ENCODE results near the gene CEP57.

CEP57 gene

DNA sequence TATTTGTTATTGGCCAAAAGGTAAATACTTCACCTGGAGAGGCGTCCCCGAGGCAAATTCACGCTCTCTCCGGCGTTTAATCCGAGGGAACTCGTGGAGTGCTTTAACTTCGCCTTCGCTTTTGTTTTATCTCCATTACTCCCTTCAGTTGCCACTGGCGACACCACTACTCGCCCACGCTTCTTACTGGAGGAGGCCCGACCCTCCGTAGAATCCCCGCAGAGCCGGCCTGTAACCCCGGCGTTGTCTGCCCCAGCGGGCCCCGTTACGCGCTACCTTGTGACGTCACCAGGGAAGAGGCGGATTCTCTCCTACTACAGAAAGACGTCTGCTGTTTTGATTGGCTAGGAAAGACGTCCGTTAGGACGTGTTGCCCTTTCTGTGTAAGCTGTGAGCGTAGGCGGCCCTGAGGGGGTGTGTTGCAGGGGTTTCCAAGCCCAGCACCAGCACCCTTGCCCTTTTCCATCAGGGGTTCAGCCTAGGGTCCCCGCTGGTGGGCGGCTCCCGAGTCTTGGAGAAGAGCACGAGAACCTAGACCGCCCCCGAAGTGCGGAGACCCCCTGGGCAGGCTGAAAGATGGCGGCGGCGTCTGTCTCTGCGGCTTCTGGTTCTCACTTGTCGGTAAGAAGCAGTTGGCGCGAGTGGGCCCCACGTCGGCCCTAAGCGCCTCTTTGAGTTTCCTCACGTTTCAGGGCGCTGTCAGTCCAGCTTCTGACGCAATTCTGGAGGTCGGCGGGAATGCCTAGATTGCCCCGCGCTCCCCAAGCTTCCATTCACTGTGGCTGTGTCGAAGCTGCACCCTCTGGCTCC, at the start of gene CEP57:
CEP57 (plus strand) TSS at position 376 of the 810 bp plus-strand sequence; CDS start at position 577, 201 bp downstream.
- DNase-seq: peak; percentile 91

DNA sequence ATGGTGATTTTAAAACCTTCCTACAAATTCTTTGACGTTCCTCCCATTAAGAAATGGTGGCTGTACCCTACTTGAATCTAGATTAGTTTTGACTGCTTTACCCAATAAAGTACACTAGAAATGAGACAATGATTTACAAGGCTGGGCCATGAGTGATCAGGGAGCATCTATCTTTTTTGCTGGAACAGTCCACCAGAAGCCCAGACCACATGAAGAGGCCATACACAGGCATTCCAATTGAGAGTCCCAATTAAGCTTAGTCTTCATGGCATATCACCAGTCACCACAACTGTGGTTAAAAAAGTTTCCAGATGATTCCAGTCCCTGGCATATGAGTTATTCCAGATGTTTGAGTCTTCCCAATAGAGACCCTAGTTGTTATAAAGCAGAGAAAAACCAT, 40.2 kb upstream of the CEP57 start:
- no peak for DNase-seq

DNA sequence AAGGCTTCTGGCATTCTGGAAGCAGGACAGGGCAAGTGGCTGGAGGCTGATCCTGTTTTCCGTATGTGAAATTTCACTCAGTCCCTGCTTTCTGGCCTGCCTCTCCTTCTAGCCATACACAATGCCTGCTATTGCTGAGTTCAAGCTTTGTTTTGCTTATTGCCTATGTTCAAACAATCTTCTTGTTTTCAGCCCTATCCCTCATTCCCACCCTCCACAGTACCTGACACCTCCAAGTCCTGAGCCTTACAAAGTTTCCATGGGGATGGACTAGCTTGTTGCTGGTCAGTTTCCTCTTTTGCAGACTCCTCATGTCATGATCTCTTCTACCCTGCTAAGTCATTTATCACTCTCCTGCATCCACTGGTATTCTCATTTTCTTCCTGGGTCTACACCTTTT, 38.8 kb upstream of the CEP57 start:
- no peak for DNase-seq

DNA sequence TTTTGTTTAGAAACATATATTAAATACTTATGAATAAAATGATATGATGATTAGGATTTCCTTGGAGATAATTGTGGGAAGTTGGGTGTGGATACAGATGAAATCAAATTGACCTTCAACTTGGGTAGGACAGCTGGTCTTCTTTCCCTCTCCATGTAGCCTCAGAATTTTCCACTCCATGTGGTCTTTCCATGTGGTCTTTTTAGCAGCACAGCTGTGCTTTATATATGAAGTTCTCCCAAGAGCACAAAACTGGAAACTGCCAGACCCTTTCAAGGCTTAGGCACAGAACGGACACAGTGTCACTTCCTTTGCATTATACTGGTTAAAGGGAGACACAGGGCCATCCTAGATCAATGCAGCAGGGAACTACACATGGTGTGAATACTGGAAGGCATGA, 29.4 kb upstream of the CEP57 start:
- no peak for DNase-seq

DNA sequence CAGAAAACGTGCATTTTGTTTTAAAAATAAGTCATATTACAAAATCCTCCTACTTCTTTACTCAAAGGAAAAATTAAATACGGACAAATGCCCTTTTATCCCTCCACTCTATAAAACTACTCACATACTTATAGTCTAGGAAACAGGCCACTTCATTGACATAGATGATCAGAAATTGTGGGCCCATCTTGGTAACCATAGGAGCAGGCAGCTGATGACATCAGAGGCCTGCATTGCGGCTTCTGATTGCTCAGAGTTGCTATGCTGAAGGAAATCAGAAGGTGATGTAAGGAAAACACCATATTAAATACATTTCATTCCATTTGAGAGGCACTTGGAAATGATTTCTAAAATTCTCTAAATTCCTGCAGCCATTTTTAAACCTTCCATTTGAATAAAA, 27.8 kb upstream of the CEP57 start:
- no peak for DNase-seq

DNA sequence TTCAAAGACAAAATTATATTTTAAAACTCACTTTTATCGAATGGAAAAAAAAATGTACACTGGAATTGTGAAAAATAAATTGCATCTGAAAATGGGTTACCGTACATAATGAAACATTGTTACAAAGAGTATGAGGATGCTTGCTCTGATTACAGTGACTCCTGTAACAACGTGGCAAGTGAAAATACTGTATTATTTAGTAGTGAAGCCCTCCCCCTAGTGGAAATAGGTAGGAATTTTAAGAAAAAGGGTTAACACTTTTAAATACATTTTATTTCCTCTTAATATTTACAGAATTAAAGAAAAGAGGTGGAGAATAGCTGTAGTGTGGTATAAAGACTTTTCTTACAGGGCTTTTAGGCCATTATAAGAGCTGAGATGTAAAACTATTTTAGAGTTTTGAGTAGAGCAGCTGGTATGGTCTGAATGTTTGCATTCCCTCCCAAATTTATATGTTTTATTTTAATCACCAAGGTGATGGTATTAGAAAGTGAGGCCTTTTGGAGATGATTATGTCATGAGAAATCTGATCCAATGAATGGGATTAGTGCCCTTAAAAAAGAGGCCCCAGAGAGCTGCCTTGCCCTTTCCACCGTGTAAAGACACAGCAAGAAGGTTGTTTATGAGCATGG, 25.9 kb upstream of the CEP57 start:
- no peak for DNase-seq

DNA sequence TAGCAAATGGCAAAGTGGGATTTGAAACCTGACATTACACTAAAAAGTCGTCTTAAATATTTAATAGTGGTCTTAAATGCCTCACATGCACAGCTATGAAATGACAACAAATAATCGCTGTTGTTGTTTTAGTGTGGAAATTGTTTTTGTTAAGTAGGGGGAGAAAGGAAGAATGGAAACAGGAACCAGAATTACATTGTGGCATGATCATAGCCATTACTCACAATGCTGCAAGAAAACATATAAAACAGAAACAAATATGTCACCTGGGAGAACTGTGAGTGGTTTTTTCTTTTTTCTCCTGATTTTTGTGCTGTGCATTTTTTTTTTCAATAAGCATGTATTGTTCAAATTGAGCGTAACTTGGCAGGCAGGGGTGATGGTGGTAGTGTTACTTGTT, 23.6 kb upstream of the CEP57 start:
- DNase-seq: no peak

DNA sequence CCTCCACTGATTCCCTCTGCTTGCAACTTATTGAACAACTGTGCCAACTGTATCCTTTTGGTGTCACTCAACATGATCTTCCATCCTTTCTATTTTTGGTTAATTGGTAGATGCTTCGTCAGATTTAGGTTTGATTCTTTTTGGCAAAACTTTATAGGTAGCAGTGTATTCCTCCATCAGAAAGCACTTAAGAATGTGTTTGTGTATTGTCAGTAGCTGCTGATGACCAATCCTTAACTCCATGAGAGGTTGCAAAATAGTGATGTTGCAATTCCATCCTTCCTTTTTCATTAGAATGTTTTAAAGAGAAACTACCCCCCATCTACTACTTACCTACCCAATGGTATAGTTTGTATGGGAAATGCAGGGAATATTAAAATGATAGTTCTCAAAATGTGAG, 22.8 kb upstream of the CEP57 start:
- no peak for DNase-seq

DNA sequence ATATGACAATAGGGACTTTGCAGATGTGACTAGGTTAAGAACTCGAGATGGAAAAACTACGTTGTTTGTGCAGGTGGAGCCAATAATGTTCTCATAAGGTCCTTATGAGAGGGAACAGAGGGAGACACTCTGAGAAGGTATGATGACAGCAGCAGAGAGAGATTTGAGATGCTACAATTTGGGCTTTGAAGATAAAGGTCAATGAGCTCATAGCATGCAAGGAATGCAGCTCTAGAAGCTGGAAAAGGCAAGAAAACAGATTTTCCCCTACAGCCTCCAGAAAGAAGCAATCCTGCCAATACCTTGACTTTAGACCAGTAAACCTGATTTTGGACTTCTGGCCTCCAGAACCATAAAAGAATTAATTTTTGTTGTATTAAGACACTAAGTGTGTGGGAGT, 21.8 kb upstream of the CEP57 start:
- DNase-seq: no peak

DNA sequence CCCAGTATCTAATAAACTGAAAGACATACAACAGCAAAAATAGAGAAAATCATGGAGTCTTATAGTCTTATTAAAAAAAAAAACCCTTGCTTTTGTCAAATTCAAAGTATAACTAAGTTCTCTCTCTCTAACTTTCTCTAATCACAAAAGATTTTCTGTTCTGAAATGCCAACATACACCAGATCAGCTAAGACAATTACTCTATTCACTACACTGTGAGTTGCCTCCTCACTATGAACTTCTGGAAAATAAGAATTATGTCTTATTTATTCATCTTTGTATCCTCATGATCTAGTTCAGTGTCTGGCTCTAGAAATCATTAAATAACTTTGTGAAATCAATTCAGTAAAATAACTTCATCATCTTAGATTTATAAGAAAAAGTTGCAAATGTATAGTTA, 13.4 kb upstream of the CEP57 start:
- no peak for DNase-seq

DNA sequence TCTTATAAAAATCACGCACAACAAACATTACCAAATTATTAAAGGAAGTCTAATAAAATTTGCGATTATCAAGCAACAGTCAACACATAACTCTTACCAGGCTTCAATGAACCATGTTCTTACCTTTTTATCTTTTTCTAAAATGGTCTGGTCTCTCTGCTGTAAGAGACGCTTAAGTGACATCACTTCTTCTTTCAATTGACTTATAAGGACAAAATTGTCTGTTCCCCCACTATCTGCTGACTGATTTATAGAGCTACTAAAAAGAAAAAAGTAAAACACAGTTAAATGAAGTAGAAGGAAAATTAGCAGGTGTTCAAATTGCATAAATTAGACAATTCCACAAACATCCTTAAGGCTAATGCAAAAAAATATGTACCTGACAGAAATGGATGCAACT, 11.6 kb upstream of the CEP57 start:
- DNase-seq: no peak

DNA sequence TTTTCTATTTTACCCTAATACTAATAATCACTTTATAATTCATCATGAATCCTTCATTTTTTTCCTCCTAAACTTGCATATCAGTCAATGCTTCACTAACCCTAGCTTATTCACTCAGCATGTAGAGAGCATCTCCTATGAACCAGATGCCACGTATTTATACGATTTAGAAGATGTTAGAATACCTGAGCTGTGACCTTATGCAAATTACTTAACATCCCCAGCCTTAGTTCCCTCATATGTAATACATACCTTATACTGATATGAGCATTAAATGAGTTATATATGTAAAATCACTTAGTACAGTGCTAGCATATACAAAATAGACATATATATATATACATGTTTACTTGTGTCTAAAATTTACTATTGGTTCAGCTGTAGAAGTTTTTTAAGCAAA, 9.8 kb upstream of the CEP57 start:
- DNase-seq: no peak

DNA sequence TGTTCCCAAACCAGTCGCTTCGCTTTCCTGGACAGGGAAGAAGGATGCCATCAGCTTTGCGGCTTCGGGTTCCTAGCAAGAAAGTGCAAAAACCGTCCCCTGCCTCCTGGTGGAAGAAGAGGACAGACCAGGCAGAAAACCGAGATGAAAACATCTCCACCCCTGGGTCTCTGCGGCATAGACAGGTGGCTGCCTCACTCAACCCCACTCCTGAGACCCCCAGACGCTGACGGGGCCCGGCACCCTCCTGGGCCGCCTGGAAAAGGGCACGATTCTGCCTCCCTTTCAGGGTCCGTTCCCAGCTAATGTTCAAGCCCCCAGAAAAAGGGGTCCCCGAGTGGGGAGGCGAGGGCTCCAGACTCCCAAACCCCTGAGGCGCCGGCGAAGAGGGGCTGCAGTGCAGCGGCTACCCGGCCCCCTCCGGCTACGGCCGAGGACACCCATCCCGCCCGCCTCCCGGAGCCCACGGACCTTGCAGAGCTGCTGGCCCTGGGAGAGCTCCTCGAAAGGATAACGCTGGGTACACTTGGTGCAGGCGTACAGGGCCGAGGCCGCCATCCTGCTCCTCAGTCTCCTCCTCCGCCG, 1.3 kb upstream of the CEP57 start:
- DNase-seq: no peak

DNA sequence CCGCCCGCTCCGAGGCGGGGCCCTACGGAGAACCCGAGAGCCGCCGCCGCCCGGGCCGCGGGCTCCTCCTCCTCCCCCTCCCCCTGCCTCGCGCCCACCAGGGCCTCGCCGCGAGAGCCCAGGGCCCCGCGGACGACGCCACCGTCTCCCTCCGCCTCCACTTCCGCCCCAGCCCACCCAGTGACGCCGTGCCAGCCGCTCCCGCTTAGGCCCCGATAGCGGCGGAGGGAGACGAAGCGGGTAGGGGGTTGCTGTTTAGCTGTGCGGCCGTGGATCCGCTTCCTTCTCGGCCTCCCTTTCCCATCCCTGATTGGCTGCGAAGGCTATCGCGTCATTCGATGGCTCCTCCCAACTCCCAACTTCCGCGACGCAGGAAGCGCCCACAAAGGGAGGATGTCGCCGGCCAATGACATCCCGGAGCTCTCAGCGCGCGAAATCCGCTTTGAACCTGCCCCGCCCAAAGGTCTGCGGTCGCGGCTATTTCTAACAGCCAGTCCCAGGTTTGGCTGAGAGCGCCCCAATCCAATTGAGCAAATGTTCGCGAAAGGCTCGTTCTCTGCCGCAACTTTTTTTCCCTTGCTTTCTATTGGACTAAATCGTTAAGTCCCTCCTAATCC, 684 bp upstream of the CEP57 start, which contains the start of gene FAM76B:
FAM76B (minus strand) TSS at position 277 of the 617 bp plus-strand sequence. CDS start 304 bp downstream, outside the sequence.
- peak; percentile 94 for DNase-seq

DNA sequence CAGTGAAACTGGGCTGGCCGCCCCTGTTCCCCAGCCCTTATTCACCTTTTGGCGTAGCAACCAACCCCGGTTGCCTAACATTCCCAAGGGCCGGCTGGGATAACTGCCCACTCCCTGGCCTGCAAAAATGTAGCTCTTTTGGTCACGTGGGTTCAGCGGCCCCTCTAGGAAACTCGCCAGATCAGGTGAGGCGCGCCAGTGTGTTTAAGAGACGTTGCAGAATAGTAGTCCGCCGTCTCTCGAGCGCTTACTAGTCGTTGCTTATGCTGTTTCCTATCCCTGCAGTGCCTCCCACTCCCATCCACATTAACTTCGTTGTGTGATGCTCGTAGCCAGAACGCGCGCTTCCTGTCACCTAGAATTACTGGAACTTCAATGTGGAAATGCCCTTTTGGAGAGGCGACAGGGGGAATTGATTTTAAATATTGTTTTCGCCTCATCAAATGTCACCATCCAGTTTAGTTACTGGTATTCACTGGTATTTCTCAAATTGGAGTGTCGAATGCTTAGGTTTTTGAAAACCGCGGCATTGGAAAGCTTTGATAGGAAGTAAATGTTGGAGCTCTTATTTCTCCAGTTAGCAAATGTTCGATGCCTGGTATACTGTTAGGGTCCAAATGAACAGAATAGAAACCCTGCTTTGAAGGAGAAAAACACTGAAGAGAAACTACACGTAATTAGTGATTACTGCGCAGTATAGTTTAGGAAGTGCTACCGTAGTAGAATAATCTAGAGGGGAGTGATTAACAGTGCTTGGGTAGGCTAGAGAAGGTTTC, 823 bp downstream of the CEP57 start:
- DNase-seq: peak; percentile 17

DNA sequence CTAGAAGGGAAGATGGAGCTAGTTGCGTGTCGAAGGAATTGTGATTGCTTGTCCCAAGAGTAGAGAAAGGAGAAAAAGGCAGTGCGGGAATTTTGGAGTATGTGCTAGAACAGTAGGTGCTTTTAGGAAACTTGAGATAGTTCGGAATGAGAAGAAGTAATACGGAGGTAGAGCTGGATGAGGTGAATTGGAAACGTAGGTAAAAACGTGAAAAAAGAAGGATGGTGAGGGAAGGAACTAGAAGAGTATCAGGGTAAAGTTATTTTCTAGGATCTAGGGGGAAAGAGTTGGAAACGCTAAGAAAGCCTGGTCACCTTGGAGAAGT, 1.4 kb downstream of the CEP57 start:
- DNase-seq: no peak

DNA sequence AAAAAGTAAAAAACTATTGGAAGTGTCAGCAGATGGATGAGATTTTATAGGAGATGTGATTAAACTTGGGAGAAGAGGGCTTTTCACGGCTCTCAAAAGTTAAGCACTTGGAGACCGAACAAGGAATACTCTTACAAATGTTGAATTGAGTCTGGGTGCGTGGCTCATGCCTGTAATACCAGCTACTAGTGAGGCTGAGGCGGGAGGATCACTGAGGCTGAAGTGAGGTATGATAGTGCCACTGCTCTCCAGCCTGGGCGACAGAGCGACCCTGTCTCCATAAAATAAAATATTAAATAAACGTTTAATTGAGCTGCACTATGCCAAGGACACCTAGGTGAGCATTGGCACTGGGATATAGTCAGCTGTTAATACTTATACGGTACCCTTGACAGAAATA, 1.9 kb downstream of the CEP57 start:
- no peak for DNase-seq

DNA sequence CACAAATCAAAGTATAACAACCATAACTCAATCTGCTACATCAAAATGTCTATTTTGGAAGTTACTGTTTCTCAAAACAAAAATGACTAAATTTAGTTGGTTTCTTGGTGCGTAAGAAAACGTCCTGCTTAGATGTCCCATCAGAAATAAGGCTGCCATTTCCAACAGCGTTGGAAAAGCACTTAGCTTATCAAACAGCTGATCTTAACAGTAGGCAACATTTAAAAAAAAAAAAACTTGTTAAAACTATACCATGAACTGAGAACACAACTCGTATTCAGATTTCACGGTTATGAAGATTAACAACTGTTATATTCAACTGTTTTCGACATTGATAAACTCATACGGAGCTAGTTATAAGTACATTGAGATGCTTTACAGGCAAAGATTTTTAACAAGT, 2.4 kb downstream of the CEP57 start:
- DNase-seq: no peak

DNA sequence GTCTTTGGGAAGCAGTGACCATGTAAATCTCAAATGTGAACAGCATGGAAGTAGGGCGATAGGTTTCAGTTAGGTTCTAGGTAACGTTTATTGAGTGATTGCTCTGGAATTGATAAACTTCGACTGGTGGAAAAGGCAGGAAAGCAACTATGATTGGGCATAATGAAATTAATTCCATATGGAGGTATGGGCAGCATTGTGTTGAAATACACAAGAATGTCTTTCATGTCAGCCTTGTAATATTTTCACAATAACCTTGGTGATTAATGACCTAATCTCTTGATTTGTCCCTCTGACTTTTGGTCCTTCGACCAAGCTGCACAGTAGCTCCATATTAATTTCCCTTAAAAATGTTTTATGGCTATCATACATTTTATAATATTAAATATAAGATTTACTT, 2.8 kb downstream of the CEP57 start:
- DNase-seq: no peak

DNA sequence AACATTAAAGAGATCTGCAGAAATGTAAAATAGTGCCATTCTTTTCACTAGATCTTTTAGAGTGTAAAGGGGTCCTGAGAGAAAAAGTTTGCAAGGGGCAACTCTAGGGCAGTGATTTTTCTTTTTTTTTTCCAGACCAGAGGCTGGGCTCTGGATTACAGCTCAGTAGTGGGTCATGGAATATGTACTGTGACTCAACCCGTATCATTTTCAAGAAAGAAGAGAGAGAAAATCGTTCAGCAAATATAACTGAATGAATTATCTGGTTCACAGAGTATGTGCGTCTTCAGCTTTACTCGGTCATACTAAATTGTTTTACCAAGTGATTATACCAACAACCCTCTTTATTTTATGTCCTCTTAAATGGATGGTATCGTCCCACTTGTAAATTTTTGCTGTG, 3.8 kb downstream of the CEP57 start:
- DNase-seq: no peak

DNA sequence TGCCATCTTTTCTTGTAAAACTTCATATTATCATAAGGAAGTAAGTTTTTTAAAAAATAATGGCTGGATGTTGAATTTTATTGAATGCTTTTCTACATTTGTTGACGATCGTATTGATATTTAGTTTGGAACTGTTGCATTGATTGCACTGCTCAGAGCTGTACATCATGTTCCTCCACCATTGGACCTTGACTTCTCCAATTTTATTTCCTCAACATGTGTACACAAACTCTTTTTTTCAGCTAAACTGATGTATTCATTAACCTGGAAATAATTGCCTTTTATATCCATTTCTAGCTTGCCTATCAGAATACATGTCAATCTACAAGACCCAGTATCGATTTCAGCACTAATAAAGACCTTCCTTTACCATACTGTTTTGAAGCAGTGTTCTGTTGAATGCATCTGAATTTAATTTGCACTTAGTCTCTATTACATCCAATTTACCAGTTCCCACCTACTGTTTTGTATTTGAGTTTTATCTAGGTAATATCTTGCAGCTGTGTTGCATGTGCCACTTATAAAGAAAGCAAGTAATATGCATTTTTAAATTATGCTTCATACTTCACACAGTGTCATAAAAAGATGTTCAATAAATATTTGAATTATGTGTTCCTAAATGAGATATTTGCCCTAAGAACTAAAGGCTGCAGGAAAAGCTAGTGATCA, 5.5 kb downstream of the CEP57 start:
- DNase-seq: no peak

DNA sequence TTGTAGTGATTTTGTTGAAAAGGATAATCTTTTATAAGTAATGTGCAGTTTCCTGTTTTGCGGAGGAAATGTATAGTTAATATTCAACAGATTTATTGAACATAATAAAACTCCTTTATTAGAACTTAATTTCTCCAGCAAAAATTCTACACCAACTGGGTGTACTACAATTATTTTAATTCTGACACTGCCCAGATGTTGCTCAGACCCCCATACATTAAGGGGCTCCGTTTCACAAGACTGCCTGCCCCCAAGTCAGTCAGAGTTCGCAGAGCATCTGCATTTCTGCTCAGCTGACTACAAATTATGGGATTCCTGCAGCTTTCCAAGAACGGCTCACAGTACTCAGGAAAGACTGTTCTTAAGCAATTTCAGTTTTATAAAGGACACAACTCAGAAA, 6.2 kb downstream of the CEP57 start:
- DNase-seq: no peak

DNA sequence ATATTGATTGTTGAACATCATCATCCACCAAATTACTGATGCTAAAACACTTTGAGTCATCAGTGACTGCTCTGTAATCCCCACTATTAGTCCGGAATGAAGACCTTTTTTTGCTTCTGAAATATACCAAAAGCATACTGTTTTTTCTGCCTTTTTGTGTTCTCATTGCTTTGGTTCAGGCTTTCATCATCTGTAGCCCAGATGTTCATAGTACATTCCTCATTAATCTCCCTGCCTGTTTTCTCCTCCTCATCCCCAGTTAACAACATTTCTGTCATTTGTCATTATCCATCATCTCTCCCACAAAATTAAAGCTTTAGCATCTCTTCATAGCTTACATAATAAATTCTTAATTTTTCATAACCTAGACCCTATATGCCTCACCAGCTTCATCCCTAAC, 9.2 kb downstream of the CEP57 start:
- DNase-seq: no peak

All from activated CD4-positive, alpha-beta T cell treated with anti-CD3 and anti-CD28 coated beads for 1 hour (primary cell).